KMS-11 (cell line): ENCODE measurements around the gene ARFGAP1.

Source experiments
- H2AFZ ChIP-seq: fragments of 200-600 bp; sonication (generic); 2 replicates; pipeline ENCODE4 v1.6.1; 2016; ENCODE audit warnings: antibody characterized with exemption, mixed run types, low read depth
- H3K27ac ChIP-seq: fragments of 200-600 bp; sonication (generic); 2 replicates; pipeline ENCODE4 v1.6.1; 2016; ENCODE audit warnings: mild to moderate bottlenecking, mixed run types
- H3K27me3 ChIP-seq: fragments of 200-600 bp; sonication (generic); 2 replicates; pipeline ENCODE4 v1.6.1; 2017; ENCODE audit warnings: mild to moderate bottlenecking, low read depth, mixed run types, moderate library complexity; ENCODE audit not compliant: insufficient read depth
- H3K36me3 ChIP-seq: fragments of 200-600 bp; sonication (generic); 2 replicates; pipeline ENCODE4 v1.6.1; 2017; ENCODE audit warnings: mild to moderate bottlenecking, mixed run types; ENCODE audit not compliant: insufficient read depth
- H3K4me1 ChIP-seq: fragments of 200-600 bp; sonication (generic); 2 replicates; pipeline ENCODE4 v1.6.1; 2016; ENCODE audit warnings: mild to moderate bottlenecking, low read depth, mixed run types; ENCODE audit not compliant: poor library complexity, severe bottlenecking
- H3K4me2 ChIP-seq: fragments of 200-600 bp; sonication (generic); 2 replicates; pipeline ENCODE4 v1.7.0; 2016; ENCODE audit warnings: mild to moderate bottlenecking, mixed run types
- H3K4me3 ChIP-seq: fragments of 200-600 bp; sonication (generic); IDR thresholded peaks from 2 replicates; pipeline ENCODE4 v1.6.1; 2017; ENCODE audit warnings: low read depth, low read length, mixed read lengths; ENCODE audit not compliant: insufficient read depth
- H3K79me2 ChIP-seq: fragments of 200-600 bp; sonication (generic); 2 replicates; pipeline ENCODE4 v1.6.1; 2016; ENCODE audit warnings: low read depth, mixed run types; ENCODE audit not compliant: insufficient read depth
- H3K9ac ChIP-seq: fragments of 200-600 bp; sonication (generic); 2 replicates; pipeline ENCODE4 v1.6.1; 2016; ENCODE audit warnings: mild to moderate bottlenecking, mixed run types
- H4K20me1 ChIP-seq: fragments of 200-600 bp; sonication (generic); 2 replicates; pipeline ENCODE4 v1.6.1; 2016; ENCODE audit warnings: mild to moderate bottlenecking, mixed run types; ENCODE audit not compliant: insufficient read depth
- CTCF ChIP-seq: fragments of 200-600 bp; sonication (generic); conservative IDR thresholded peaks from 2 replicates; pipeline ENCODE4 v1.6.1; 2017; ENCODE audit warnings: low read depth, mild to moderate bottlenecking, antibody characterized with exemption, low read length, moderate library complexity, mixed read lengths

The ARFGAP1 gene

DNA sequence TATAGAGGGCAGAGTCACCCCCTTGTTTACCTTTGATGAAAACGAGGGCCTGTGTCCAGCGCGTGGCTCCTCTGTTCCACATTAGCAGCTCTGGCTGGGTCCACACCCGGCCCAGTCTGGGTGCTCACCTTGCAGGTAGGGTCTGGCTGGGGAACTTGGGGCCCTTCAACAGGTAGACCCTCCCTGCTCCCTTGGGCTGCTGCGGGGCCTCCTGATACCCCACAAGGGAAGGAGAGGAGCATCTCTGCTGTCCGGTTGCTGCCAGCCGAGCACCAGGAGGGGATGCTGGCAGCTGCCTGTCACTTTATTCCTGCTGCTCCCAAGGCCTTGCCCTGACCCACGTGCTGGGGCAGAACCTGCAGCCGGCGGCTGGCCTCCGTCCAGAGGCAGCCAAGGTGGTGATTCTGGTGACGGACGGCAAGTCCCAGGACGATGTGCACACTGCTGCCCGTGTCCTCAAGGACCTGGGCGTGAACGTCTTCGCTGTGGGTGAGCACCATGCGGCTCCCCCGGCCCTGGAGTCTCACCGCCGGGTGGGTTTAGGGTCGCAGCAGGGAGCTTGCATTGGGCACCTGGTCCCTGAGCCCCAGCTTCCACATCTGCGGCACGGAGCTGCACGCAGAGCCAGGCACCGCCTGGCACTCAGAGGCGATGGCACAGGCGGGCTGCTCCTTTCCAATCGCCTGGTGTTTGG is 35.8 kb downstream of the ARFGAP1 start:
- no peak for TF ChIP-seq CTCF
- H4K20me1 ChIP-seq, result no peaks in the 10 kb centered on the region
- no peaks in the 10 kb centered on the region for H3K79me2 ChIP-seq
- H3K9ac ChIP-seq, result no peak overlapping the region
- no peaks in the 10 kb centered on the region for H3K36me3 ChIP-seq
- H2AFZ ChIP-seq, result no peak overlapping the region
- H3K4me2 ChIP-seq, result no peak overlapping the region
- H3K27me3 ChIP-seq, result peaks cover 86% of the 10 kb centered on the region
- H3K4me1 ChIP-seq, result peaks cover 7% of the 10 kb centered on the region
- H3K27ac ChIP-seq, result no peak overlapping the region
- no peak overlapping the region for H3K4me3 ChIP-seq

DNA sequence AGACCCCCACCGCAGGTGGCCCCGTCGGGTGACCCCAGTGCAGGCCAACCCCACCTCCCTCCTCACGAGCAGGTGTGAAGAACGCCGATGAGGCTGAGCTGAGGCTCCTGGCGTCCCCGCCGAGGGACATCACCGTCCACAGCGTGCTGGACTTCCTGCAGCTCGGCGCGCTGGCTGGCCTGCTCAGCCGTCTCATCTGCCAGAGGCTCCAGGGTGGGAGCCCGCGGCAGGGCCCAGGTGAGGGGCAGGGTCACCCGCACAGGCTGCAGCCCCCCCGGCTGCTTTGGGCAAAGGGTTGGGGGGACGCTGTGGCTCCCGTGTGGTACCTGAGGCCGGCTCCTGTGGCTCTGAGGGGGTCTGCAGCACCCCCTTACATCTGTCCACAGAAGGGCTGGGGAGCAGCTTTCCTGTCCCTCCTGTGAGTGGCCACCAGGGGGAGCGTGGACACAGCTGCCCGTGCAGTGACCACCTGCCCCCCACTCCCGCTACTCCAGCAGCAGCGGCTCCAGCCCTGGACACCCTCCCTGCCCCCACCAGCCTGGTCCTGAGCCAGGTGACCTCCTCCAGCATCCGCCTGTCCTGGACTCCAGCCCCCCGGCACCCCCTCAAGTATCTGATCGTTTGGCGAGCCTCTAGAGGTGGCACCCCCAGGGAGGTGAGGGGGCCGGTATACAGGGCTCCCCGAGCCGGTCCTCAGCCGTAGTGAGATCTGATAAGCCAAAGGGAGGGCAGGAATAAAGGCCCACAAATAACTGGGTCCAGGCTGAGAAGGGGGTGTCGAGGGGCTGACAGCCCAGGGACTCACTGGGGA is 36.9 kb downstream of the ARFGAP1 start:
- Histone ChIP-seq H4K20me1 (no peaks in the 10 kb centered on the region), H3K4me2 (no peak overlapping the region), H3K27me3 (peaks cover 95% of the 10 kb centered on the region), H3K79me2 (no peaks in the 10 kb centered on the region), H3K9ac (no peak overlapping the region), H3K4me1 (peaks cover 7% of the 10 kb centered on the region), H3K36me3 (no peaks in the 10 kb centered on the region), H2AFZ (no peak overlapping the region), H3K27ac (no peak overlapping the region), H3K4me3 (no peak overlapping the region)
- TF ChIP-seq CTCF, result peak; percentile 78

- H3K79me2 ChIP-seq, result no peaks in the 10 kb centered on the region
Observed at GRCh38 chr20:63310265-63310991, 37.8 kb downstream of the ARFGAP1 start.

More at GRCh38 chr20:63310265-63310991, 37.8 kb downstream of the ARFGAP1 start:
- Histone ChIP-seq H2AFZ (no peak overlapping the region), H3K36me3 (no peaks in the 10 kb centered on the region), H4K20me1 (no peaks in the 10 kb centered on the region), H3K4me3 (no peak overlapping the region), H3K4me2 (no peak overlapping the region), H3K27ac (no peak overlapping the region), H3K27me3 (peaks cover 93% of the 10 kb centered on the region), H3K4me1 (peaks cover 7% of the 10 kb centered on the region), H3K9ac (no peak overlapping the region)
- TF ChIP-seq CTCF, result no peak
